Stimulated activated CD8-positive, alpha-beta memory T cell treated with anti-CD3 and anti-CD28 coated beads, Interleukin-7, amount 100 ng/mL, for 48 hours (primary cell): Measurements from ENCODE around the gene GAB2.
"Not testable (repeated sequence)": the region's sequence is repeated elsewhere in the genome, so short reads cannot be mapped to it uniquely, and the experiment has no call there.

Experiments used
- DNase-seq, 2 donors: peaks; one replicate each; pipeline ENCODE4 v3.0.0-alpha.2; 2020; ENCODE audit warnings: low read depth in 1 of 2; ENCODE audit errors: extremely low read depth in 1 of 2

The GAB2 gene, protein sequence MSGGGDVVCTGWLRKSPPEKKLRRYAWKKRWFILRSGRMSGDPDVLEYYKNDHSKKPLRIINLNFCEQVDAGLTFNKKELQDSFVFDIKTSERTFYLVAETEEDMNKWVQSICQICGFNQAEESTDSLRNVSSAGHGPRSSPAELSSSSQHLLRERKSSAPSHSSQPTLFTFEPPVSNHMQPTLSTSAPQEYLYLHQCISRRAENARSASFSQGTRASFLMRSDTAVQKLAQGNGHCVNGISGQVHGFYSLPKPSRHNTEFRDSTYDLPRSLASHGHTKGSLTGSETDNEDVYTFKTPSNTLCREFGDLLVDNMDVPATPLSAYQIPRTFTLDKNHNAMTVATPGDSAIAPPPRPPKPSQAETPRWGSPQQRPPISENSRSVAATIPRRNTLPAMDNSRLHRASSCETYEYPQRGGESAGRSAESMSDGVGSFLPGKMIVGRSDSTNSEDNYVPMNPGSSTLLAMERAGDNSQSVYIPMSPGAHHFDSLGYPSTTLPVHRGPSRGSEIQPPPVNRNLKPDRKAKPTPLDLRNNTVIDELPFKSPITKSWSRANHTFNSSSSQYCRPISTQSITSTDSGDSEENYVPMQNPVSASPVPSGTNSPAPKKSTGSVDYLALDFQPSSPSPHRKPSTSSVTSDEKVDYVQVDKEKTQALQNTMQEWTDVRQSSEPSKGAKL

DNA sequence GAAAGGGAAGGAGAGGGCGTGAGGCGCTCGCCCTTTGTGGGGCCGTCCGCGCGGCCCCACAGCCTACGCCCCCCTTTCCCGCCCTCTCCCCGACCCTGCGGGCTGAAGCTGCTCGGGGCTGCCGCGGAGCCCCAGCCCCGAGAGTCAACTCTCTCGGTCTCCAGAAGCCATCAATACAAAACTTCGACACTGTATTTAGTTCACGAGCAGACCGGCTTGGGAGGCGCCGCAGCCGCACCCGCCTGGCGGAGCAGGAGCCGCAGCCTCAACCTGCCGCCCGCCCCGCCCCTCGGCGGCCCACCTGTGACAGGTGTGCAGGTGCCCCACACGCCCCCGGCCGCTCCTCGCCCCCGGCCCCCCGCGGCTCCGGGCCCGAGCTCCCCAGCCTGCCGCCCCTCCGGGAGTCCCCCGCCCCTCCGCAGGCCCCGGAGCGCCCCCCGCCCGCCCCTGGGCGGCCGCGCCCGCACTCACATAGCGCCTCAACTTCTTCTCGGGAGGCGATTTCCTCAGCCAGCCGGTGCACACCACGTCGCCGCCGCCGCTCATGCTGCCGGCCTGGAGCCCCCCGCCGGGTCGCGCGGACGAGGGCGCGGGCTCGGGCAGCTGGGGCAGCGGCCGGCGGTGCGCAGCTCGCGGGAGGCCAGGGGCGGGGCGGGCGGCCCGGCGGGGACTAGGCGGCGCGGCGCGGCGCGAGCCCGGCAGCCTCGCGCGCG, at the start of gene GAB2:
TSS of gene GAB2 (minus strand) at position 646 of the 713 bp plus-strand sequence. CDS start at position 546, 100 bp downstream.
- DNase-seq: no peak

DNA sequence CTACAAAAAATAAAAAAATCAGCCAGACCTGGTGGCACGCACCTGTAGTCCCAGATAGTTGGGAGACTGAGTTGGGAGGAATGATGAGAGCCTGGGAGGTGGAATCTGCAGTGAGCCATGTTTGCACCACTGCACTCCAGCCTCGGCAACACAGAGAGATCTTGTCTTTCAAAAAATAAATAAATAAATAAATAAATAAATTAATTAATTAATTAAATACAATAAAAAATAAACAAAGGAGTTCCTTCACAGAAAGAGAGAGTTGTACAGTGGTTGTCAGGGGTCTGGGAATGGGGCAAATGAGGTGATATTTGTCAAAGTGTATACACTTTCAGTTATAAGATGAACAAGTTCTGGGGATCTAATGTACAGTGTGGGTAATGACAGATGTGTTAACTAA, 49.8 kb upstream of the GAB2 start:
- no peak for DNase-seq

- peak in 1 of 2 donors; percentile 11 for DNase-seq
These were observed 47.7 kb upstream of the GAB2 start for GRCh38 chr11:78465169-78465942.

- not testable (repeated sequence) for DNase-seq
These were observed 47.2 kb upstream of the GAB2 start for GRCh38 chr11:78464787-78465168.

DNA sequence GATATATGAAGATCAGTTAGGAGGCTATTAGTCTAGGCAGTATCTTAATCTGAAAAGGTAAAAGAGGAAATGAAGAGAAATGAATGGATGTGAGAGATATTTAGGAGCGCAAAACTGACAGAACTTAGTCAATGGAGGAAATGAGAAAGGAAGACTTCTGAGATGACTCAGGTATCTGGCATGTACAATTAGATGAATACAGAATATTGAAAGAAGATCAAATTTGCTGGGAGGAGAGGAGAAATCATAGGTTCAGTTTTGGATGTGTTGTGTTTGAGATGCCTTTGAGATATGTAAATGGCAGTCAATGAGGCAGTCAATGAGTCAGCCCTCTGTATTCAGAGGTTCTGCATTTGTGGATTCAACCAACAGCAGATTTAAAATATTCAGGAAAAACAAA, 42.9 kb upstream of the GAB2 start:
- DNase-seq: no peak

- no peak for DNase-seq
These were observed 42.1 kb upstream of the GAB2 start for GRCh38 chr11:78459738-78460137.

DNA sequence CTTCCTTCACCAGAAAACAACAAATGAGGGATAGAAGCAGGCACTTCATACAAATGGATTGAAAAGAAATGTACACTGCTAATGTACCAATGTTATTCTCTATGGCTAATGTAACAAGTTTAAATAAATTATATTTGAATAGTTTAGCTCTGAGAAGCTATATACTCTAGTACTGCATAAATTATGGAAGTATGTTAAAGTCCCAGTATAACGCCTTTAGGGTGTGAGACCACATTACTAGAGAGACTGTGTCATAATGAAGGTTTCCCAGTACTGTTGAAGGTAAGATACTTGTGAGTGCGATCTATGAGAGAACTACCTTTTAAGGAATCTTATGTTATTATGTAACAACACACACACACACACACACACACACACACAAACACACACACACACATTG, 39.8 kb upstream of the GAB2 start:
- DNase-seq: no peak

DNA sequence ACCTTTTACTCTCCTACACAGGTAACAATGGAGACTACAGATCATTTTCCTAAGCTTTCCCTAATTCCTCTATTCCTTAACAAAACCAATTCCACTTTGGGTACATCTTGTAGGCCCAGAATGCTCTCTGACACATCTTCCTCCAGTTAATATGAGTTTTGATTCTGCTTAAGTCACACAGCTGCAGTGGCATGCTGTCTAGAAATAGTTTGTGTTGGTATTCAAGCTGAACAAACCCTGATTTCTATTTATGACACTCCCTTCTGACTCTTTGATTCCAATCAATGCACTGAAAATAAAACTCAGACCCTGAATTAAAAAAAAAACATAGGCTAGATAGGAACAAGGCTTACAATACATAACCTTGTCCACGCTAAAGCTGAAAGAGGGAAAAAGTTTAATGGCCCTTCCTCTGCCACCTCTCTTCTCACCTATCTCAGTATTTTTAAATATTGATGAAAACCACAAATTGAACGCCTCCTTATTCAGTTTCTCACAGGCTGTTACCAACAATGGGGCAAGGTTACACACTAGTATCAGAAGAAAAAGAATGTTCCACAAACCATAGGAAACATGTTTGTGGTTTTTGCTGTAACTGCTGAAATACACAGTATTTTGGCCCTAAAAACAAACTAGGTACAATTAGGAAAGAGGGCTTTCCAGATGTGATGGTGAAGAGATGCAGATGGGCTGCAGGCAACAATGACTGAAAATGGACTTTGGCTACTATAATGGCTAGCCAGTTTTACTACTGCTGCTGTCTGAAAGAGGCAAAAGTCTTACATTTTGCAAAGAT, 35.7 kb upstream of the GAB2 start:
- DNase-seq: no peak

DNA sequence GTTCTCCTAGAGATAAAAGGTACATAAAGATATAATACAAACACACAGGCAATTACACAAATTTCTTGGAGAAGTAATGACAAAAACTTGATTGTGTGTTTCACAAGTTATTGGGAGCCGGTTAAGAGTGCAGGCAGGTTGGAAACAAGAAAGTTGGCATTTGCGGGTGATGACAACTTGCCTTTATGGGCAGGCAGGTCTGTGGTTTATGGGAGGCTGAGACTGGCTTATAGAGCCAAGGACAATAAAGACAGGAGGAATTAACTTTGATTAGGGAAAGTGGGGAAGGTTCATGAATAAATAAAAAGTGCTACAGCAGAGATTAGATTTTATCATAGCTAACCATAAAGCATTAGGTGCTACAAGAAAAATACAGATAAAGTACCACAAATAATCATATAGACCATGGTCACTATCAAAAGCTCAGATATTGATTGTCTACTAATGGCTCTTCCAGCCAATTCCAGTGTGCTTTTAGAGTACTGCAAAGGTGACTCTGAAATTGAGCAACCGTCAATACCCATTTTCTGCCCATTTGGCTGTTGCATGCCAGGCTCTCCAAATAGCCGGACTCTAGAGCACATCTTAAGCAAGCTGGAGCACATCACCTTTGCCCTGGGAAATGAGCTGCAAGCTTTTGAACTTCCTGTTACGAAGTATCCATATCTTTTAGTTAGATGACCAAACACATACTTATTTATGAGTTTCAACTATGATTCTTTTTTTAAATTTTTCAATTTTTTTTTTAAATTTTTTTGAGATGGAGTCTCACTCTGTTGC, 33.9 kb upstream of the GAB2 start:
- no peak for DNase-seq

DNA sequence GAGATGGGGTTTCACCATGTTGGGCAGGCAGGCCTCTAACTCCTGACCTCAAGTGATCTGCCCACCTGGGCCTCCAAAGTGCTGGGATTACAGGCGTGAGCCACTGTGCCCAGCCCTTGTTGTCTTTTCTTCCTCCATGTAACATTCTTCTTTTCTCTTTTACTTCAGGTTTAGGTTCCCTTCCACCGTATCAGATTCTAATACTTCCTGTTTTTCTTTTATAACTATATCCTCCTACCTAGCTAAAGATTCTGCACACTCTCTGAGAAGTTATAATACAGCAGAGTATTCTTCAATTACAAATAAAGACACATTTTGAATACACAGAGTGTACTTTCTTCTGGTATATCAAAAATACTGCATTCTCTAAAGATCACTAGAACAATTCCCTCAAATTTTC, 33.2 kb upstream of the GAB2 start:
- DNase-seq: no peak

DNA sequence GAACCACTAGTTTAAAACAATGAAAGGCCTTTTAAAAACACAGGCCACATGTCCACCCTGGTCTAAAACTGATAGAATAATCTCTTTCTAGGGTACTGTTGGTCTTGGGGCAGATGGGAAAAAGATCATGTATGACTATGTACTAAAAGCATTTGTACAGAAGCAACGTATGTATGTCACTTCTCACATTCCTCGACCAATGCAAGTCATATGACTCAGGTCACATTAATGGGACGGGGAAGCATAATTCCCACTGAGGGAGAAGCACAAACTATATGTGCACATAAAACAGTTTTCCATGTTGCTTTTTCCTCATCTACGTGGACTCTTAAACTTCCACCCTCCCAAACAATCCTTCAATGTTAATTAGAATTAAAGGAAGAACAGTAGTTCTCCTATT, 32.2 kb upstream of the GAB2 start:
- DNase-seq: no peak

DNA sequence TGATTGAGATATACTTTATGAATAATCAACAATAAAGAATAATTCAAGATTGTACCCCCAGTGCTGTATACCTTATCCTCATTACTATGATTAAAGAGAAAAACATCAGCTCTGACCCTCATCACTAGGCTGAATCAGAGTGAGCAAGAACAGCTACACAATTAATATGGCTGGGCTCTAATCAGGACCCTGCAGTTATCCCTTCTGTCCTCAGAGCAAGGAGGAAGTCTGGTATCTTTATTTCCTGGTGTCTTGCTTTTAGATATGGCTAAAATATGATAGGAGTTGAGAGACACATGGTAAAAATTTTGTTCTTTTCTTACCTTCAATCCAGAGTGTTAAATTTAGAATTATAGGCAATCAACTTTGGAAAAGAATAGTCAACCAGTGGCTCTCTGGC, 28.6 kb upstream of the GAB2 start:
- no peak for DNase-seq

GRCh38 chr11:78444726-78445125, 27.1 kb upstream of the GAB2 start:
- no peak for DNase-seq

- DNase-seq: no peak
These were observed 24.3 kb upstream of the GAB2 start for GRCh38 chr11:78441956-78442355.

DNA sequence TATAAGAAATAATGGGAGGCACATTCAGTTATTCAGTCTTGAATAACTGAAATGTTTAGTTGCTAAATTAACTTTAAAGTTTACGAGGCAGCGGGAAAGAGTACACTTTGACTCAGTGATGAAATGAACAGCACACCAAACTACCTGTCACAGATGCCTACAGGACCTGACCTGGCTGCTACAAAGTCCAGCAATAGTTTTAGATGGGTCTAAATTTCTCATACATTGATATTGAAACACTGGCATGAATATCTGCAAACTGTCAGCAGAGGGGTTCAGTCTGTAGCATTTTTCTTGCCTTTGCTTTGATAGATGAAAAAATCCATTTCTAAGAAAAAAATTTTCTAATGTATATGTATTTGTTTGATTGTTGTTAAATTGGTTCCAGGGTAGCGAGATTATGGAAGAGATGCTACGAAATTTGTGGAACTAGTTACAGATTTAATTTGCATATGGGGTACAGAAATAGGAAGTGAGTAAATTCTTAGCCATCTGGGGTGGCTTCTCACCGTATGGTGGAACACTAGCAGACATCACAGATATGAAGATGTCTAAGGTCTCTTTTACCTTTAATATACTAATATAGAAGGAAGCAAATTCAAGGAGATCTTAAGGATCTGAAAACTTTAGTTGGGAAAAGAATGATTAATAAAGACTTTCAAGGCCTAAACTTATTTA, 20.8 kb upstream of the GAB2 start:
- no peak for DNase-seq

DNA sequence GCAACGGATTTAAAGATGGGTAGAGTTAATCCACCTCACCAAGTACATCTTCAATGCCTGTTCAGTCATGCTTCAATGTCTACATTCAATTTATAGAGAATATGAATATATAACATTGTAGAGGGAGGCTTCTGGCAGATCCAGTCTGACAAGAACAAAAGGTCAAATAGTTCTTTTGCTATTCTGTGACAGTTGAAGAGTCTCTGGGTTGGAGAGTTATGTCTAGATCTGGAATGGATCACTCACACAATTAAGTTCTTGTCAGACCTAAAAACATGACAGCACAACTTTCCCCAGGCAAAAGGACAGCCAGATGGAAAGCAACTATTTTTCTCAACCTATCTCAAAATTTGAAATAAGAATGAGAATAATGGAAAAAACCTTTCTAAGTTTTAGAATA, 15.3 kb upstream of the GAB2 start:
- DNase-seq: no peak

- DNase-seq: no peak
These were observed 14.5 kb upstream of the GAB2 start for GRCh38 chr11:78432058-78432515.

- DNase-seq: no peak
These were observed 12.0 kb upstream of the GAB2 start for GRCh38 chr11:78429660-78430059.

DNA sequence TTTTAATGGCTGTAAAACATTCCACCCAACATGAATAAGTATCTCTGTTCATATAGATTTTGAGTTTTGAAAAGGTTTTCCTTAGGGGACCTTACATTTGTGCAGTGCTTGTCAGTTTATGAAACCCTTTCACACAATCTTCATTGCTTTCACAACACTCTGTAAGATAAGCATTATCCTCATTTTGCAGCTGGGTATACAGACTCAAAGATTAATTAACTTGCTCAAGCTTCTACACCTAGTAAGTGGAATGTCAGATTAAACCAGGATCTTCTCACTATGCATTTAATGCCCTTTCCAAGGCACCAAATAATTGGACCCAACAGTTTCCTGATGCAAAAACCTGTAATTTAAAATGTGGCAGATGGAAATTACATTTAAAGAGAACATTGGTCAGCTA, 11.6 kb upstream of the GAB2 start:
- no peak for DNase-seq
